Measurements from ENCODE around the gene SREBF2.
A peak's percentile ranks its signal among the peaks of the same experiment; 100 is the strongest.

SREBF2 gene

GRCh38 chr22:41801147-41801819, 31.6 kb upstream of the SREBF2 start:
- H3K4me3 ChIP-seq (ENCODE audit: low read length) = peak overlapping the region; percentile 93
- TF ChIP-seq CTCF (conservative IDR thresholded peaks at IDR 0.05; ENCODE audit: low read depth, low read length) = no peak
- DNase-seq (ENCODE audit: low read depth) = no peak

GRCh38 chr22:41801886-41802285, 31.0 kb upstream of the SREBF2 start:
- peak overlapping the region; percentile 1 for H3K4me3 ChIP-seq (ENCODE audit: low read length)

GRCh38 chr22:41805639-41806038, 27.3 kb upstream of the SREBF2 start:
- no peak for TF ChIP-seq CTCF (conservative IDR thresholded peaks at IDR 0.05; ENCODE audit: low read depth, low read length)
- DNase-seq (ENCODE audit: low read depth) = no peak
- H3K4me3 ChIP-seq (ENCODE audit: low read length) = no peak overlapping the region

More at GRCh38 chr22:41801886-41802285, 31.0 kb upstream of the SREBF2 start:
- no peak for TF ChIP-seq CTCF (conservative IDR thresholded peaks at IDR 0.05; ENCODE audit: low read depth, low read length)
- DNase-seq (ENCODE audit: low read depth) = no peak

GRCh38 chr22:41808400-41808799, 24.5 kb upstream of the SREBF2 start:
- TF ChIP-seq CTCF (conservative IDR thresholded peaks at IDR 0.05; ENCODE audit: low read depth, low read length) = no peak
- DNase-seq (ENCODE audit: low read depth) = no peak
- H3K4me3 ChIP-seq (ENCODE audit: low read length) = no peak overlapping the region

- no peak overlapping the region for H3K4me3 ChIP-seq (ENCODE audit: low read length)
- no peak for TF ChIP-seq CTCF (conservative IDR thresholded peaks at IDR 0.05; ENCODE audit: low read depth, low read length)
Measured at GRCh38 chr22:41810022-41810421, 22.9 kb upstream of the SREBF2 start.

GRCh38 chr22:41812805-41813545, 19.9 kb upstream of the SREBF2 start:
- no peak for TF ChIP-seq CTCF (conservative IDR thresholded peaks at IDR 0.05; ENCODE audit: low read depth, low read length)
- no peak for DNase-seq (ENCODE audit: low read depth)
- H3K4me3 ChIP-seq (ENCODE audit: low read length) = no peak overlapping the region

More at GRCh38 chr22:41810022-41810421, 22.9 kb upstream of the SREBF2 start:
- no peak for DNase-seq (ENCODE audit: low read depth)
